ENCODE measurements around the gene BUD31.

Gene BUD31

DNA sequence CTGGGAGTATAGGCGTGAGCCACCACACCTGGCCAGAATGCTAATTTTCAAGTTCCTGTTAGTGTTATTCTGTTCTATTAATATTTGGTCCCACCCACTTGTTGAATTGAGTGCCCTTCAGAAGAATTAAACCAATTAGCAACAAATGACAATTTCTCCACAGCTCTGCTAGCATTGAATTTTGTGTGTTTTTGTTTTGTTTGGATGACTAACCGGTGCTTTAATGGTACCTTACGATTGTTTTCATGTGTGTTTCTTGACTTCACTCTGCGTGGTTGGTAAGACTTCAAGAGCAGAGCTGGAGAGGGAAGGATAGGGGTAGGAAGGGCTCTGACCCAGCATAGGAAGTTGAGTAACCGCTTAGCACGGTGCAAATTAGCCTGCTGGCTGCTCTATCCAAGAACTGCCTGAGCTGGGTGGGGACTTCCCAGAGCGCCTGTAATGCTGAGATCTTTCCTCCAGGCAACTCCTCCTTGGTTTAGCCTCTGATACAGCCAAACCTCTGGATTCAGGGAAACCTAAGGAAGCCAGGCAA is 29.7 kb upstream of the BUD31 start:
- TF ChIP-seq, protein P1, sequence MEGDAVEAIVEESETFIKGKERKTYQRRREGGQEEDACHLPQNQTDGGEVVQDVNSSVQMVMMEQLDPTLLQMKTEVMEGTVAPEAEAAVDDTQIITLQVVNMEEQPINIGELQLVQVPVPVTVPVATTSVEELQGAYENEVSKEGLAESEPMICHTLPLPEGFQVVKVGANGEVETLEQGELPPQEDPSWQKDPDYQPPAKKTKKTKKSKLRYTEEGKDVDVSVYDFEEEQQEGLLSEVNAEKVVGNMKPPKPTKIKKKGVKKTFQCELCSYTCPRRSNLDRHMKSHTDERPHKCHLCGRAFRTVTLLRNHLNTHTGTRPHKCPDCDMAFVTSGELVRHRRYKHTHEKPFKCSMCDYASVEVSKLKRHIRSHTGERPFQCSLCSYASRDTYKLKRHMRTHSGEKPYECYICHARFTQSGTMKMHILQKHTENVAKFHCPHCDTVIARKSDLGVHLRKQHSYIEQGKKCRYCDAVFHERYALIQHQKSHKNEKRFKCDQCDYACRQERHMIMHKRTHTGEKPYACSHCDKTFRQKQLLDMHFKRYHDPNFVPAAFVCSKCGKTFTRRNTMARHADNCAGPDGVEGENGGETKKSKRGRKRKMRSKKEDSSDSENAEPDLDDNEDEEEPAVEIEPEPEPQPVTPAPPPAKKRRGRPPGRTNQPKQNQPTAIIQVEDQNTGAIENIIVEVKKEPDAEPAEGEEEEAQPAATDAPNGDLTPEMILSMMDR (IDR thresholded peaks at IDR 0.05): no peak

GRCh38 chr7:99380032-99380822 is 28.5 kb upstream of the BUD31 start:
- TF ChIP-seq, protein P1 (IDR thresholded peaks at IDR 0.05): no peak

DNA sequence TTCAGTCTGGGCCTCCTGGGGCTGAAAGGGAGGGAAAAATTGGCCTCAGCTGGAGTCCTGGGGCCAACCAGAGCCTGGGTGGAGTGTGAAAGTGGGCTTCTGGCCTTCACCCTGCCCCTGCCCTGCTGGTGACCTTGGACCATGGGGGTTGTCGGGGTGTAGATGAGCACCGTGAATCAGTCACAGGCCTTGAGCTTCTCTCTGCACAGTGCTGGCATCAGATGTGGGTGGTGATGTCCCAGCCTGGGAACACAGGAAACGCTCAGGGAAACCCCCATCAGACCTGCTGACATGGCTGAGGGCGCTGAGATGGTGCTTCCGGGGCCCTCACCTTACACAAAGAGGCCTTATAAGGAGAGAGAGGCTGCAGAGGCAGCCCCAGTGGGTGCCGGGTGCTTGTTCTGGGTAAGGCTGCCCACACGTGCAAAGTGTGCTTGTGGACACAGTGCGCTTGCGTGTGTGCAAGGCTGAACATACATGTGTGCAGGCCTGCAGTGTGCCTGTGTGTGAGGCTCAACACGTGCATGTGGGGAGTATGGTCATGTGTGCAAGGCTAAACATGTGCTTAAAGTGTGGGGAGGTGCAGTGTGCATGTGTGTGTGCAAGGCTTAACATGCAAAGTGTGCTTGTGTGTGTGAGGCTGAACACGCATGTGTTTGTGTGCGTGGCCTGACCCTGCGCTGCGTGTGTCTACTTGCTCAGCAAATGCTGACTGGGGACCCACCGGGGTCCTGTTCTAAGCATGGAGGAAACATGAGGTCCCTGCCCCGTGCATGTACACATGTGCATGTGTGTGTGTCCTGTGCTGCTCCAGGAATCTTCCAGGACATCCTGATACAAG is 27.7 kb upstream of the BUD31 start:
- TF ChIP-seq, protein P1 (IDR thresholded peaks at IDR 0.05): no peak

GRCh38 chr7:99381664-99382075 is 27.1 kb upstream of the BUD31 start:
- TF ChIP-seq, protein P1 (IDR thresholded peaks at IDR 0.05): no peak

- TF ChIP-seq, protein P1 (IDR thresholded peaks at IDR 0.05): no peak
These were observed 25.6 kb upstream of the BUD31 start for GRCh38 chr7:99383203-99383602.

- TF ChIP-seq, protein P1 (IDR thresholded peaks at IDR 0.05): no peak
These were observed 24.9 kb upstream of the BUD31 start for GRCh38 chr7:99383791-99384370.

GRCh38 chr7:99384523-99384922 is 24.2 kb upstream of the BUD31 start:
- TF ChIP-seq, protein P1 (IDR thresholded peaks at IDR 0.05): no peak

All from LNCAP (cell line).